Measurements from ENCODE around the gene TUBAL3.

GRCh38 chr10:5428133-5428532 is 23.5 kb upstream of the TUBAL3 start:
- TF ChIP-seq CTCF (IDR thresholded peaks at IDR 0.05 in 8 of 11, conservative IDR thresholded peaks at IDR 0.05 in 3 of 11) (no peak), POLR2A (IDR thresholded peaks at IDR 0.05) (no peak)

All from spleen (tissue), 7 donors.